MCF 10A (cell line): ENCODE data around the gene ZBTB32. TPM values are rescaled to one million over a fixed set of nuclear protein-coding genes. Genes with fewer than 3 reads are reported as not detected.

Source experiments
- BruUV-seq: library from RNA; stranded (reverse); fragments of 400-500 nt; replicated peaks from 2 replicates; lab custom pipeline; 2021; lab: Mats Ljungman, UMichigan
- CTCF ChIA-PET: fragments of 300-600 bp; sonication (Branson Sonifier 250); formaldehyde crosslinking; extraction: SDS; loops from one replicate; lab custom pipeline; 2021; ENCODE audit warnings: antibody characterized with exemption, inconsistent platforms; lab: Yijun Ruan, JAX
- POLR2A ChIA-PET: fragments of 300-600, 350-650 bp; sonication (Branson Sonifier 250); formaldehyde crosslinking; extraction: SDS; loops from one replicate; lab custom pipeline; 2020; ENCODE audit warnings: antibody characterized with exemption, inconsistent platforms; lab: Yijun Ruan, JAX
- DNase-seq: peaks from one replicate; pipeline ENCODE4 v3.0.0-alpha.2; 2018; ENCODE audit not compliant: unreplicated experiment
- H3K27ac Mint-ChIP-seq: one replicate; pipeline ENCODE4 v1.8.0; 2022; ENCODE audit warnings: mild to moderate bottlenecking, low read depth, mixed read lengths; ENCODE audit not compliant: unreplicated experiment
- H3K27me3 Mint-ChIP-seq: one replicate; pipeline ENCODE4 v1.8.0; 2022; ENCODE audit warnings: mixed read lengths; ENCODE audit not compliant: insufficient read depth, unreplicated experiment
- H3K36me3 Mint-ChIP-seq: one replicate; pipeline ENCODE4 v1.8.0; 2022; ENCODE audit warnings: mild to moderate bottlenecking, moderate library complexity, mixed read lengths; ENCODE audit not compliant: insufficient read depth, unreplicated experiment
- H3K4me1 Mint-ChIP-seq: one replicate; pipeline ENCODE4 v1.8.0; 2022; ENCODE audit warnings: mixed read lengths; ENCODE audit not compliant: insufficient read depth, unreplicated experiment
- H3K4me3 Mint-ChIP-seq: one replicate; pipeline ENCODE4 v1.8.0; 2022; ENCODE audit warnings: mild to moderate bottlenecking, moderate library complexity, mixed read lengths; ENCODE audit not compliant: unreplicated experiment
- H3K9me3 Mint-ChIP-seq: one replicate; pipeline ENCODE4 v1.8.0; 2022; ENCODE audit warnings: mixed read lengths; ENCODE audit not compliant: unreplicated experiment
- CTCF ChIP-seq: fragments of 200-600 bp; IDR thresholded peaks from one replicate; pipeline ENCODE4 v1.8.0; 2022; ENCODE audit warnings: antibody characterized with exemption, mild to moderate bottlenecking; ENCODE audit not compliant: unreplicated experiment
- intact Hi-C: fragments of 100-400 bp; cut with micrococcal nuclease; formaldehyde crosslinking; loops from 2 replicates; pipeline ENCODE4 v1.14.1; 2022
- total RNA-seq: library from RNA; stranded (reverse); gene quantifications from 2 replicates; pipeline ENCODE4 v1.2.3, GENCODE V29; 2022

The ZBTB32 gene
- total RNA-seq, 1 experiment from 2014 or later, result not detected

- no peak overlapping the region for H3K4me3 Mint-ChIP-seq
- H3K4me1 Mint-ChIP-seq, result no peaks in the 10 kb centered on the region
- no peaks in the 10 kb centered on the region for H3K27me3 Mint-ChIP-seq
- intact Hi-C loops, result no loop called here
- no TSS peak for BruUV-seq
- no peak for TF ChIP-seq CTCF
- POLR2A ChIA-PET, result interaction anchor here (0.7 to 1.0 kb wide), 2 partner anchors 10 to 12 kb away, joined by 3 read pairs; no protein-coding TSS in a partner anchor
- peaks cover 72% of the 10 kb centered on the region for H3K36me3 Mint-ChIP-seq
- no peaks in the 10 kb centered on the region for H3K9me3 Mint-ChIP-seq
- DNase-seq, result no peak
- CTCF ChIA-PET, result interaction anchor here (0.5 to 0.7 kb wide), 3 partner anchors 76 to 206 kb away, joined by 3 to 7 read pairs (median 3); partner anchors contain the start of gene ATP4A
- no peak overlapping the region for H3K27ac Mint-ChIP-seq
Measured at GRCh38 chr19:35730326-35730725, 26.0 kb downstream of the ZBTB32 start.

DNA sequence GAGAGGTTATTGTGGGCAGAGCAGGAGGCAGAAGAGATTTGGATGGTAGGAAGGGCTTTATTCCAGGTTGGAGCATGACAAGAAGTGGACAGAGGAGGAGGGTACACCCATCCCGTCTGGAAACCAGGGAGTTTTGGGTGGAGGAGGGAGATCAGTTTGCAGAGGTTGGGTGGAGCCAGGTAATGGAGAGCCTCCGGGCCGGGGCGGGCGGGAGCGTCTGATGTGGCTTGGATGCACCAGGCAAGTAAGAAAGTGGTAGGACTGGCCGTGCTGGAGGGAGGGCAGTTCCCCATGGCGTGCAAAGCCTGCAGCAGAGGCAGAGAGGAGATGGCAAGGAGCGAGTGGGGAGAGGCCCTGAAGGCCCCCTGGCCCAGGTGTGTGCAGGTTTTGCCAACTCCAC, 27.0 kb downstream of the ZBTB32 start:
- no peak for TF ChIP-seq CTCF
- Mint-ChIP-seq H3K27ac (no peak overlapping the region), H3K4me3 (no peak overlapping the region), H3K4me1 (no peaks in the 10 kb centered on the region), H3K9me3 (no peaks in the 10 kb centered on the region), H3K36me3 (peaks cover 68% of the 10 kb centered on the region), H3K27me3 (no peaks in the 10 kb centered on the region)
- intact Hi-C loops, result no loop called here
- DNase-seq, result no peak
- BruUV-seq, result no TSS peak
- ChIA-PET POLR2A (interaction anchor here (0.7 to 1.2 kb wide), 3 partner anchors 9 to 13 kb away, joined by 3 to 4 read pairs (median 4); no protein-coding TSS in a partner anchor), CTCF (no interaction called here)

GRCh38 chr19:35731779-35732405, 27.5 kb downstream of the ZBTB32 start:
- BruUV-seq, result no TSS peak
- TF ChIP-seq CTCF, result no peak
- CTCF ChIA-PET, result no interaction called here
- Mint-ChIP-seq H3K27me3 (no peaks in the 10 kb centered on the region), H3K36me3 (peaks cover 65% of the 10 kb centered on the region), H3K4me1 (no peaks in the 10 kb centered on the region), H3K27ac (no peak overlapping the region), H3K4me3 (no peak overlapping the region), H3K9me3 (no peaks in the 10 kb centered on the region)
- POLR2A ChIA-PET, result interaction anchor here (0.6 to 1.2 kb wide), 3 partner anchors 9 to 13 kb away, joined by 3 to 4 read pairs (median 4); no protein-coding TSS in a partner anchor
- intact Hi-C loops, result no loop called here
- no peak for DNase-seq

DNA sequence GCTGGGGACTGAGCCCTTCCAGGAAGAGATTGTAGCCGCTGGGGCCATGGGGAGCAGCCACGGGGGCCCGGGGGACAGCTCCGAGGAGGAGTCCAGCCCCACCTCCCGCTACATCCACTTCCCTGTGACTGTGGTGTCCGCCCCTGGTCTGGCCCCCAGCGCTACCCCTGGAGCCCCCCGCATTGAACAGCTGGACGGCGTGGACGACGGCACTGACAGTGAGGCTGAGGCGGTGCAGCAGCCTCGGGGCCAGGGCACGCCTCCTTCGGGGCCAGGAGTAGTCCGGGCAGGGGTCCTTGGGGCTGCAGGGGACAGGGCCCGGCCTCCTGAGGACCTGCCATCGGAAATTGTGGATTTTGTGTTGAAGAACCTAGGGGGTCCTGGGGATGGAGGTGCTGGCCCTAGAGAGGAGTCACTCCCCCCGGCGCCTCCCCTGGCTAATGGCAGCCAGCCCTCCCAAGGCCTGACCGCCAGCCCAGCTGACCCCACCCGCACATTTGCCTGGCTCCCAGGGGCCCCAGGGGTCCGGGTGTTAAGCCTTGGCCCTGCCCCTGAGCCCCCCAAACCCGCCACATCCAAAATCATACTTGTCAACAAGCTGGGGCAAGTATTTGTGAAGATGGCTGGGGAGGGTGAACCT, 28.3 kb downstream of the ZBTB32 start:
- no peak for DNase-seq
- TF ChIP-seq CTCF, result no peak
- H3K27me3 Mint-ChIP-seq, result no peaks in the 10 kb centered on the region
- H3K4me3 Mint-ChIP-seq, result no peak overlapping the region
- CTCF ChIA-PET, result no interaction called here
- H3K4me1 Mint-ChIP-seq, result no peaks in the 10 kb centered on the region
- POLR2A ChIA-PET, result interaction anchor here (0.6 to 1.2 kb wide), 2 partner anchors 11 to 14 kb away, joined by 3 to 4 read pairs; no protein-coding TSS in a partner anchor
- BruUV-seq, result TSS peak; percentile 9
- no peak overlapping the region for H3K27ac Mint-ChIP-seq
- H3K36me3 Mint-ChIP-seq, result peaks cover 57% of the 10 kb centered on the region
- intact Hi-C loops, result no loop called here
- H3K9me3 Mint-ChIP-seq, result no peaks in the 10 kb centered on the region
